ENCODE measurements around the gene CLCN1. TPM values are rescaled to one million over a fixed set of nuclear protein-coding genes. Genes with fewer than 3 reads are reported as not detected.

CLCN1 gene
- total RNA-seq, 4 donors from 2014 or later, result 0.64 TPM; not detected in 3

DNA sequence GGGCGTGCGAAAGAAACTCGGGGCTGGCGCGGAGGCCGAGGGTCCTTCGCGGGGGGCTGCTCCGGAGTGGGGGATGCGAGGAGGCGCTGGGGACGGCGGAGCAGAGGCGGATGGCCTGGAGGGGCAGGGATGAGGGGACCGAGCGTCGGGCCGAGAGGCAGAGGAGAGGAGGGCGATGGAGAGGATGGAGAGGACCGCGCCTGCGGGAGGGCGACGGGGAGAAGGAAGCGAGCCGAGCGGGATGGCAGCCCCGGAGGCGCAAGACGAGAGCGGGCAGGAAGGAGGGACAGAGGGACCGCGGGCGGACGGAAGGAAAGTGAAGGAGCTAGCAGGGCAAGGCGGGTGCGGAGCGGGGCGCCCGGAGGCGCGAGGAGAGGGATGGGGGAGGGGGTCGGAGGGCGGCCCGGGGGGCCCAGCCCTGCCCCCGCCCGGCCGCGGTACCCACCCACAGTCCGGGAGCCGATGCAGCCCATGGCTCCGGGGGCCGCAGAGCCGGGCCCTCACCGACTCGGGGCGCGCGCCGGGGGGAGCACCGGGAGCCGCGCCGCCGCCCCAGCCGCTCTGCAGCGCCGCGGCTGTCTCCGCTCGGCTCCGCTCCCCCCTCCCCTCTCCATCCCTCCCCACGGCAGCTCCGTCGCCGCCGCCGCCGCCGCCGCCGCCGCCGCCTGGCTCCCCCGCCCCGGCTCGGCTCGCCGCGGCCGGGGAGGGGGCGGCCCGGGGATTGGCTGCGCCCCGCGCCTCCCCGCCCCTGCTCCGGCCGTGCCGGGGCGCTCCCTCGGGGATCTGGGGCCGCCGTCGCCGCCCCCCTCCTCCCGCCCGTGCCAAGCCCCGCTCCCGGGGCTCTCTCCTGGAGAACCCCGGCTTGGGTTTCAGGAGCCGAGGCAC lies 46.5 kb downstream of the CLCN1 start, which contains the start of gene FAM131B:
Gene FAM131B (minus strand): TSS at position 583 of the 885 bp plus-strand sequence. CDS start 110 bp downstream, at position 473.
- no peaks in the 10 kb centered on the region for H3K9me3 ChIP-seq
- DNase-seq (ENCODE audit: low spot score in 2 of 2), result peak in 1 of 2 donors; percentile 77
- peaks cover 53% of the 10 kb centered on the region for H3K27me3 ChIP-seq
- peaks cover 21% of the 10 kb centered on the region for H3K4me1 ChIP-seq
- 0% methylated on average over 33 of the region's 112 CpGs for WGBS
- peak within 1 kb of the TSS; percentile 70 for H3K4me3 ChIP-seq
- TF ChIP-seq, protein P1, sequence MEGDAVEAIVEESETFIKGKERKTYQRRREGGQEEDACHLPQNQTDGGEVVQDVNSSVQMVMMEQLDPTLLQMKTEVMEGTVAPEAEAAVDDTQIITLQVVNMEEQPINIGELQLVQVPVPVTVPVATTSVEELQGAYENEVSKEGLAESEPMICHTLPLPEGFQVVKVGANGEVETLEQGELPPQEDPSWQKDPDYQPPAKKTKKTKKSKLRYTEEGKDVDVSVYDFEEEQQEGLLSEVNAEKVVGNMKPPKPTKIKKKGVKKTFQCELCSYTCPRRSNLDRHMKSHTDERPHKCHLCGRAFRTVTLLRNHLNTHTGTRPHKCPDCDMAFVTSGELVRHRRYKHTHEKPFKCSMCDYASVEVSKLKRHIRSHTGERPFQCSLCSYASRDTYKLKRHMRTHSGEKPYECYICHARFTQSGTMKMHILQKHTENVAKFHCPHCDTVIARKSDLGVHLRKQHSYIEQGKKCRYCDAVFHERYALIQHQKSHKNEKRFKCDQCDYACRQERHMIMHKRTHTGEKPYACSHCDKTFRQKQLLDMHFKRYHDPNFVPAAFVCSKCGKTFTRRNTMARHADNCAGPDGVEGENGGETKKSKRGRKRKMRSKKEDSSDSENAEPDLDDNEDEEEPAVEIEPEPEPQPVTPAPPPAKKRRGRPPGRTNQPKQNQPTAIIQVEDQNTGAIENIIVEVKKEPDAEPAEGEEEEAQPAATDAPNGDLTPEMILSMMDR (IDR thresholded peaks at IDR 0.05), result no peak
- no peak for TF ChIP-seq EP300 (IDR thresholded peaks at IDR 0.05)
- no peak for TF ChIP-seq POLR2AphosphoS5 (IDR thresholded peaks at IDR 0.05)
- no peak for TF ChIP-seq POLR2A (IDR thresholded peaks at IDR 0.05)
- H3K27ac ChIP-seq, result no peak within 1 kb of the TSS
- no peaks in the 10 kb centered on the region for H3K36me3 ChIP-seq

DNA sequence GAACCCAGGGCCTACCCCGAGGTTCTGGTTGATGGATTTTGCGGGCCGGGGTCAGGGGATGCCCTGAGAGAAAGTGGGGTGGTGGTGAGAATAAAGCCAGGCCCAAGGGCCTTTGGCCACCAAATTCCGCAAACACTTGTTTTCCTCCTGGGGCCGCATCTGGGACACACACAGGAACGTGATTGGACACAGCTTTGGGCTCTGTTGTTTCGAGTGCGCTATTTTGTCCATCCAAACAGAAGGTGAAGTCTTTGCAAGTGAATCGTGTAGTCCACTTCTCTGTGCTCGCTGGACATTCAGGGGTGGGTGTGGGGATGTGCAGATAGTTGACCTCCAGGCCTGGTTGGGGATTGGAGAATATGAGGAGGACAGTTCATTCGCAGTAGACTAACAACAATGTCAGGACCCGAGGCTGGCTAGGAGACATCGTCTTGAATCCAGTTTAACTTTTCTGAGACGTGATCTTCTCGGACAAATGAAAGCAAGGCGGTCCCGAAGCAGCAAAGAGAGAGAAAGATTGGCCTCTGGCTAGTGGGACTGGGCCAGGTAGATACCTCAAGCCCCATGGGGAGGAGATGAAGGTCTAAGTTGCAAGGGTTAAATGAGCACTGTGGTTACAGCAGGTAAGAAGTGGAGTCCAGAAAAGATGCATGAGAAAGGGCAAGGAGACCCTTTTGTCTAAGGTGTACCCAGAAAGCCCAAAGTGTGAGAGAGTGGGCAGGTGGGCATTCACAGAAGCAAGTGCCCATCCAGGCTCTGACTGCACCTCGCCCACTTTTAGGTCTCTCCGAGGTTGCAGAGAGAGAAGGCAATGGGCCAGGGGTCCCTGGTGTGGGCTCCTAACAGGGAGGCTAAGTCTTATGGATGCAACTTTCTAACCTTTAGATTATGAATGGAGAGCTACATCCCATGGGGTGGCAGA lies 47.4 kb downstream of the CLCN1 start:
- Histone ChIP-seq H3K27ac (no peak overlapping the region), H3K36me3 (no peaks in the 10 kb centered on the region), H3K4me1 (peaks cover 21% of the 10 kb centered on the region), H3K4me3 (peak overlapping the region; percentile 70), H3K27me3 (peaks cover 53% of the 10 kb centered on the region), H3K9me3 (no peaks in the 10 kb centered on the region)
- peak in 1 of 2 donors; percentile 74 for DNase-seq (ENCODE audit: low spot score in 2 of 2)
- WGBS, result 53% methylated on average over 17 of the region's 19 CpGs
- TF ChIP-seq, protein P1 (IDR thresholded peaks at IDR 0.05), result no peak
- no peak for TF ChIP-seq EP300 (IDR thresholded peaks at IDR 0.05)
- no peak for TF ChIP-seq POLR2AphosphoS5 (IDR thresholded peaks at IDR 0.05)
- no peak for TF ChIP-seq POLR2A (IDR thresholded peaks at IDR 0.05)

DNA sequence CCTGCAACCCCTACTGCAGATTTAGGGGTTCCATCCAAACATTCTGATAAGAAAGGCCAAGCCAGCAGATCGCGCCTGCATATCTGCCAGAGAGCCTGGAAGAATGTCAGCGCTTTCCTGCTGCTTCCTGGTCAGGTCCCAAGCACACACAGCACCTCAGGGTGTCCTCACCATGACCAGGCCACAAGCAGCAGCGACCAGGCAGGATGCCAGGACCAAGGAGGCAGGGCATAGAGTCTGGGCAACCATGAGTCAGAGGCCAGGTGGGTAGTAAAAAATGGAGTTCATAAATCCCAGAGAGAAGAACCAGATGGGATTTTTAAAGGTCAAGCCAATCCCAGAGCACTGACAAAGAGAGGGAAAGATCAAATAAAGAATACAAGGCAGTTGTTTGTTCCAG lies 52.1 kb downstream of the CLCN1 start:
- Histone ChIP-seq H3K9me3 (no peaks in the 10 kb centered on the region), H3K27ac (no peak overlapping the region), H3K36me3 (no peaks in the 10 kb centered on the region), H3K27me3 (peaks cover 15% of the 10 kb centered on the region), H3K4me3 (no peak overlapping the region), H3K4me1 (peaks cover 2% of the 10 kb centered on the region)
- TF ChIP-seq POLR2AphosphoS5 (IDR thresholded peaks at IDR 0.05) (no peak), EP300 (IDR thresholded peaks at IDR 0.05) (no peak), POLR2A (IDR thresholded peaks at IDR 0.05) (no peak)
- TF ChIP-seq, protein P1 (IDR thresholded peaks at IDR 0.05), result no peak
- 85% methylated on average over 4 of the region's 4 CpGs for WGBS
- DNase-seq (ENCODE audit: low spot score in 2 of 2), result peak in 1 of 2 donors; percentile 60

DNA sequence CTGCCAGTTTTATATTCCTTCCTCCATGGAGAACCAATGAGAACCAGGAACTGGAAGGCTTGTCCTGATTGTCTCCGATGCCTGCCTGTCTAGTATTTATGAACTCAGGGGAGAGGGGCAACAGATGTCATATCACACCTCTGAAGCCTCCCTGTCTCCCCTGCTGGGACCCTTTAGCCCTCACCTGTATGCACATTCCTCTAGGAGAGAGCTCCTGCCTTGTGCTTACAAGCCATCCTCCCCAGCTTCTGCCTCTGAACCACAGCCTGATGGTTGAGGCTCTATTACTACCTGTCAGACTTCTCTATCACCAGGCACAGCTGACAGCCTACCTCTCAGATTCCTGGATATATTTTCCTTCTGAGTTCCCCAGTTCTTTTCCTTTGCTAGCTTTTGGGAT lies 52.5 kb downstream of the CLCN1 start:
- 100% methylated on average over 1 of the region's 1 CpG for WGBS

More for the DNA sequence above, 52.5 kb downstream of the CLCN1 start:
- Histone ChIP-seq H3K4me3 (no peak overlapping the region), H3K9me3 (no peaks in the 10 kb centered on the region), H3K4me1 (no peaks in the 10 kb centered on the region), H3K27ac (no peak overlapping the region), H3K36me3 (no peaks in the 10 kb centered on the region), H3K27me3 (peaks cover 11% of the 10 kb centered on the region)
- TF ChIP-seq POLR2A (IDR thresholded peaks at IDR 0.05) (no peak), POLR2AphosphoS5 (IDR thresholded peaks at IDR 0.05) (no peak), EP300 (IDR thresholded peaks at IDR 0.05) (no peak)
- TF ChIP-seq, protein P1 (IDR thresholded peaks at IDR 0.05), result no peak
- no peak for DNase-seq (ENCODE audit: low spot score in 2 of 2)

Measured in suprapubic skin (tissue), 4 donors.